Mesendoderm (in vitro differentiated cells): ENCODE measurements around the gene PLCL1.
A peak's percentile ranks its signal among the peaks of the same experiment; 100 is the strongest.

Experiments used
- DNase-seq: peaks from one replicate; pipeline ENCODE4 v3.0.0; 2013
- H2AK5ac ChIP-seq: 2 replicates; pipeline ENCODE4 v1.6.1; 2013; ENCODE audit warnings: low read length, inconsistent platforms
- H2BK120ac ChIP-seq: 2 replicates; pipeline ENCODE4 v1.6.1; 2013; ENCODE audit warnings: low read depth, mild to moderate bottlenecking, low read length, moderate library complexity, mixed read lengths
- H2BK15ac ChIP-seq: replicated peaks from 2 replicates; pipeline ENCODE4 v1.6.1; 2013; ENCODE audit warnings: low read depth, mild to moderate bottlenecking, moderate library complexity
- H2BK5ac ChIP-seq: 2 replicates; pipeline ENCODE4 v1.6.1; 2013; ENCODE audit warnings: low read length, inconsistent platforms
- H3K18ac ChIP-seq: 2 replicates; pipeline ENCODE4 v1.6.1; 2013; ENCODE audit warnings: mild to moderate bottlenecking, low read length, mixed read lengths
- H3K23ac ChIP-seq: one replicate; pipeline ENCODE4 v1.6.1; 2013; ENCODE audit warnings: low read length
- H3K27ac ChIP-seq: 2 replicates; pipeline ENCODE4 v1.5.1; 2013; ENCODE audit warnings: low read depth, mild to moderate bottlenecking, inconsistent platforms, low read length, moderate library complexity
- H3K27me3 ChIP-seq: 2 replicates; pipeline ENCODE4 v1.6.1; 2013; ENCODE audit warnings: low read length, control low read depth, mild to moderate bottlenecking, inconsistent platforms; ENCODE audit not compliant: insufficient read depth, poor library complexity
- H3K36me3 ChIP-seq: 2 replicates; pipeline ENCODE4 v1.6.1; 2013; ENCODE audit warnings: low read length, inconsistent platforms; ENCODE audit not compliant: control insufficient read depth, insufficient read depth
- H3K4ac ChIP-seq: one replicate; pipeline ENCODE4 v1.6.1; 2013; ENCODE audit warnings: low read depth, mild to moderate bottlenecking, low read length, moderate library complexity
- H3K4me1 ChIP-seq: 2 replicates; pipeline ENCODE4 v1.6.1; 2013; ENCODE audit warnings: low read depth, low read length, inconsistent platforms; ENCODE audit not compliant: control insufficient read depth
- H3K4me2 ChIP-seq: 2 replicates; pipeline ENCODE4 v1.6.1; 2013; ENCODE audit warnings: low read length
- H3K4me3 ChIP-seq: 2 replicates; pipeline ENCODE4 v1.5.1; 2013; ENCODE audit warnings: mild to moderate bottlenecking, low read length
- H3K56ac ChIP-seq: one replicate; pipeline ENCODE4 v1.6.1; 2013; ENCODE audit warnings: low read length
- H3K79me1 ChIP-seq: 2 replicates; pipeline ENCODE4 v1.6.1; 2013; ENCODE audit warnings: low read length, inconsistent platforms
- H3K79me2 ChIP-seq: 2 replicates; pipeline ENCODE4 v1.6.1; 2013; ENCODE audit warnings: mild to moderate bottlenecking, low read length; ENCODE audit not compliant: control insufficient read depth, insufficient read depth
- H3K9ac ChIP-seq: 2 replicates; pipeline ENCODE4 v1.6.1; 2013; ENCODE audit warnings: low read length, inconsistent platforms
- H4K5ac ChIP-seq: one replicate; pipeline ENCODE4 v1.6.1; 2013; ENCODE audit warnings: low read length
- H4K8ac ChIP-seq: one replicate; pipeline ENCODE4 v1.6.1; 2013; ENCODE audit warnings: low read depth, mild to moderate bottlenecking, control low read depth, low read length, moderate library complexity
- WGBS: extraction: QIAGEN DNeasy Blood & Tissue Kit; methylation state at CpG from one replicate; pipeline ENCODE4 v1.1.7; 2013; ENCODE audit warnings: low lambda C conversion rate, missing lambda C conversion rate; ENCODE audit not compliant: insufficient coverage; ENCODE audit errors: extremely low coverage; 5-methylcytosine and 5-hydroxymethylcytosine counted together

Gene PLCL1

DNA sequence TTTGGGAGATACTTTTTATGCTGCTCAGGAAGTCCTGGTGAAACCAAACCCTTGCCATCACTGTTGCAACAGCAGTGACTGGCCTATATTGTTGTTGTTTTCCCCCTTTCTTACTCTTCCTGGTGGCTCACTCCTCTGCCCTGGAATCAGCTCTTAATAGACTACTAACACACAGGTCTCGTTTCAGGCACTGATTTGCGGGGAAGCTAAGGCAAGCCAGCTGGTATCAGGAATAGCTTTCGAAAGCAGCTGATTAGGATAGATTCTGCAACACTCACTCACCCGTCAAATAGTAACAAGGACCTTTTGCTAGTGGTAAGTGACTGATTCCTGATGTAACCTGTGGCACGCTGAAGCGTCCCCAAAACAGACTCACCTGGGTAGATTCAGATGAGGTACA lies 360.4 kb downstream of the PLCL1 start:
- no peaks in the 10 kb centered on the region for H3K79me2 ChIP-seq
- H2AK5ac ChIP-seq: no peak overlapping the region
- H3K9ac ChIP-seq: no peak overlapping the region
- H3K4me2 ChIP-seq: no peak overlapping the region
- H4K5ac ChIP-seq: no peak overlapping the region
- no peak overlapping the region for H3K27ac ChIP-seq
- DNase-seq: no peak
- H3K18ac ChIP-seq: no peak overlapping the region
- H3K4ac ChIP-seq: no peak overlapping the region
- H3K4me1 ChIP-seq: no peaks in the 10 kb centered on the region
- no peak overlapping the region for H2BK15ac ChIP-seq
- H4K8ac ChIP-seq: no peak overlapping the region
- no peaks in the 10 kb centered on the region for H3K36me3 ChIP-seq
- no peak overlapping the region for H2BK5ac ChIP-seq
- H3K56ac ChIP-seq: no peak overlapping the region
- no peaks in the 10 kb centered on the region for H3K27me3 ChIP-seq
- H3K23ac ChIP-seq: no peak overlapping the region
- no peaks in the 10 kb centered on the region for H3K79me1 ChIP-seq
- no peak overlapping the region for H2BK120ac ChIP-seq
- H3K4me3 ChIP-seq: no peak overlapping the region
- WGBS: no CpG with 5 or more reads among the region's 6 CpGs

DNA sequence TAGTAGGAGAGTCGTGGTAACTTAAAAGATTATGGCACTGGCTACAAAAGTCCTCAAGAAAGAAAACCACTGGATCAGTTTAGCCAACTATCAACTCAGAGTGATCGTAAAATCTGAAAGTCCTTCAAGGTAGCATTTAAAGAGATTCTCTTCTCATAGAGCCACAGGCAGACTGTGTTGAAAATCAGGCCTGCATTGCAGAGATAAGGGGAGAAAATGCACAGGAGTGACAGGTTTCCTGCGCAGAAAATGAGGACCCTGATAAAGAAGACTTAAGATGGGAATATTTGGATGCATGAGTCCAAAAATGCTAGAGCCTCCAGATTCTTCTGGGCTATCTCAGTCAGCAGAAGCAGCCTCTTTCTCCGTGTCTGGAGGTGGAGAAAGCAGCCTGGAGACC lies 360.9 kb downstream of the PLCL1 start:
- H2BK15ac ChIP-seq: no peak overlapping the region
- H3K9ac ChIP-seq: no peak overlapping the region
- no peak overlapping the region for H3K4me3 ChIP-seq
- H3K56ac ChIP-seq: no peak overlapping the region
- H3K4me1 ChIP-seq: no peaks in the 10 kb centered on the region
- no peak overlapping the region for H3K27ac ChIP-seq
- H2BK5ac ChIP-seq: no peak overlapping the region
- H4K5ac ChIP-seq: no peak overlapping the region
- no peak overlapping the region for H3K18ac ChIP-seq
- H3K27me3 ChIP-seq: no peaks in the 10 kb centered on the region
- H2BK120ac ChIP-seq: no peak overlapping the region
- no peak for DNase-seq
- no peaks in the 10 kb centered on the region for H3K36me3 ChIP-seq
- H3K4me2 ChIP-seq: no peak overlapping the region
- H2AK5ac ChIP-seq: no peak overlapping the region
- H3K4ac ChIP-seq: no peak overlapping the region
- H3K79me1 ChIP-seq: no peaks in the 10 kb centered on the region
- H3K23ac ChIP-seq: no peak overlapping the region
- WGBS: no CpG with 5 or more reads among the region's 4 CpGs
- H3K79me2 ChIP-seq: no peaks in the 10 kb centered on the region
- no peak overlapping the region for H4K8ac ChIP-seq

DNA sequence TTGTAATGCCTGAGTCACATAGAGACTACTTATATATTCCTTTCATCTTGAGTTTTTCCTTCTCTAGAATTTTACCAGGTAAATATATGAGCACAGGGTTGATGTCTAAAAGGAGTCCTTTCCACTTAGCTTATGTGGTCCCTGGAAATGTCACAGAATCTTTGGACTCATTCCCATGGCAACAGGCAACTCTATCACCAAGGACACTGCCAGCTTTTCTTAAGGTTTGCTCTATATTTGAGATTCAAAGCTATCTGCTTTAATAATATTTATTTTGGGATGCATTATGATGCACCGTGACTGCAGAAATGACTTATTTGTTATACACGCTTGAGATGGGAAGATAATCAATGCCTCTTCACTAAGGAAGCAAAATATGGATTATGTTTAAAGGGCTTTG lies 363.0 kb downstream of the PLCL1 start:
- no peak overlapping the region for H4K8ac ChIP-seq
- H3K27ac ChIP-seq: no peak overlapping the region
- H3K18ac ChIP-seq: no peak overlapping the region
- no peak overlapping the region for H3K56ac ChIP-seq
- no peak overlapping the region for H2BK15ac ChIP-seq
- no peaks in the 10 kb centered on the region for H3K79me2 ChIP-seq
- no peak overlapping the region for H3K4ac ChIP-seq
- DNase-seq: no peak
- H4K5ac ChIP-seq: no peak overlapping the region
- no peak overlapping the region for H3K23ac ChIP-seq
- no peak overlapping the region for H3K4me3 ChIP-seq
- no peaks in the 10 kb centered on the region for H3K27me3 ChIP-seq
- no peak overlapping the region for H2AK5ac ChIP-seq
- no peaks in the 10 kb centered on the region for H3K36me3 ChIP-seq
- H3K9ac ChIP-seq: no peak overlapping the region
- no peaks in the 10 kb centered on the region for H3K4me1 ChIP-seq
- H2BK120ac ChIP-seq: no peak overlapping the region
- H2BK5ac ChIP-seq: no peak overlapping the region
- no CpG with 5 or more reads among the region's 2 CpGs for WGBS
- H3K79me1 ChIP-seq: no peaks in the 10 kb centered on the region
- no peak overlapping the region for H3K4me2 ChIP-seq

DNA sequence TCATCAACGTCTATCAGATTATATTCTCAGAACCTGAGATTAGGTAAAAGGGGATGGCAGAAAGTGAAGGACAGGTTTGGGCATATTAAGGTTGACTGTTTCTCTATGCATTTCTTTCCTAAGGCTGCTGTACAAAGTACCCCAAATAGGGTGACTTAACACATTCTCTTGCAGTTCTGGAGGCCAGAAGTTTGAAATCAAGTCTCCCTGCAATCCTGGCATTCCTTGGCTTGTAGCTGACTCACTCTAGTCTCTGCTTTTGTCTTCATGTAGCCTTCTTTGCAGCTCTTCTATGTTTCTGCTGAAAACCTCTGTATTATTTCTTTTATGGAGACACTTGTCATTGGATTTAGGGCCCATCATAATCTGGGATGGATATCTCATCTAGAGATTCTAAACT lies 364.3 kb downstream of the PLCL1 start:
- no peak overlapping the region for H2BK15ac ChIP-seq
- H2BK5ac ChIP-seq: no peak overlapping the region
- H4K5ac ChIP-seq: no peak overlapping the region
- H3K79me2 ChIP-seq: no peaks in the 10 kb centered on the region
- no peak overlapping the region for H3K56ac ChIP-seq
- DNase-seq: peak; percentile 80
- no CpG with 5 or more reads among the region's 1 CpG for WGBS
- no peak overlapping the region for H3K4ac ChIP-seq
- H3K79me1 ChIP-seq: no peaks in the 10 kb centered on the region
- H3K4me2 ChIP-seq: no peak overlapping the region
- no peaks in the 10 kb centered on the region for H3K36me3 ChIP-seq
- no peaks in the 10 kb centered on the region for H3K4me1 ChIP-seq
- H3K27ac ChIP-seq: no peak overlapping the region
- H2AK5ac ChIP-seq: no peak overlapping the region
- no peak overlapping the region for H4K8ac ChIP-seq
- no peak overlapping the region for H3K23ac ChIP-seq
- H3K9ac ChIP-seq: no peak overlapping the region
- no peaks in the 10 kb centered on the region for H3K27me3 ChIP-seq
- no peak overlapping the region for H3K4me3 ChIP-seq
- no peak overlapping the region for H3K18ac ChIP-seq
- H2BK120ac ChIP-seq: no peak overlapping the region

GRCh38 chr2:198173242-198173641 lies 368.8 kb downstream of the PLCL1 start:
- H3K18ac ChIP-seq: no peak overlapping the region

GRCh38 chr2:198173864-198174263 lies 369.5 kb downstream of the PLCL1 start:
- H3K9ac ChIP-seq: no peak overlapping the region
- H2AK5ac ChIP-seq: no peak overlapping the region
- H2BK5ac ChIP-seq: no peak overlapping the region
- no peak overlapping the region for H4K5ac ChIP-seq
- H3K18ac ChIP-seq: no peak overlapping the region
- no peak overlapping the region for H3K4ac ChIP-seq
- WGBS: no CpG with 5 or more reads among the region's 2 CpGs
- no peak overlapping the region for H4K8ac ChIP-seq
- H3K4me1 ChIP-seq: no peaks in the 10 kb centered on the region
- no peak overlapping the region for H3K4me3 ChIP-seq
- H3K79me1 ChIP-seq: no peaks in the 10 kb centered on the region
- no peak overlapping the region for H2BK15ac ChIP-seq
- H3K56ac ChIP-seq: no peak overlapping the region
- H3K23ac ChIP-seq: no peak overlapping the region
- no peak overlapping the region for H3K4me2 ChIP-seq
- no peaks in the 10 kb centered on the region for H3K36me3 ChIP-seq
- H2BK120ac ChIP-seq: no peak overlapping the region
- H3K27me3 ChIP-seq: no peaks in the 10 kb centered on the region
- H3K27ac ChIP-seq: no peak overlapping the region
- no peaks in the 10 kb centered on the region for H3K79me2 ChIP-seq
- DNase-seq: no peak

More at GRCh38 chr2:198173242-198173641, 368.8 kb downstream of the PLCL1 start:
- Histone ChIP-seq H2BK5ac (no peak overlapping the region), H2AK5ac (no peak overlapping the region), H2BK120ac (no peak overlapping the region), H3K79me2 (no peaks in the 10 kb centered on the region), H3K36me3 (no peaks in the 10 kb centered on the region), H2BK15ac (no peak overlapping the region), H4K8ac (no peak overlapping the region), H3K9ac (no peak overlapping the region), H3K27me3 (no peaks in the 10 kb centered on the region), H3K23ac (no peak overlapping the region), H3K4me1 (no peaks in the 10 kb centered on the region), H3K4me2 (no peak overlapping the region), H3K79me1 (no peaks in the 10 kb centered on the region), H3K4ac (no peak overlapping the region), H4K5ac (no peak overlapping the region), H3K4me3 (no peak overlapping the region), H3K56ac (no peak overlapping the region), H3K27ac (no peak overlapping the region)
- no peak for DNase-seq
- WGBS: no CpG with 5 or more reads among the region's 6 CpGs
